ENCODE data around the gene APOLD1.
A peak's percentile ranks its signal among the peaks of the same experiment; 100 is the strongest.
"Not testable (repeated sequence)": the region's sequence is repeated elsewhere in the genome, so short reads cannot be mapped to it uniquely, and the experiment has no call there.

APOLD1 gene

DNA sequence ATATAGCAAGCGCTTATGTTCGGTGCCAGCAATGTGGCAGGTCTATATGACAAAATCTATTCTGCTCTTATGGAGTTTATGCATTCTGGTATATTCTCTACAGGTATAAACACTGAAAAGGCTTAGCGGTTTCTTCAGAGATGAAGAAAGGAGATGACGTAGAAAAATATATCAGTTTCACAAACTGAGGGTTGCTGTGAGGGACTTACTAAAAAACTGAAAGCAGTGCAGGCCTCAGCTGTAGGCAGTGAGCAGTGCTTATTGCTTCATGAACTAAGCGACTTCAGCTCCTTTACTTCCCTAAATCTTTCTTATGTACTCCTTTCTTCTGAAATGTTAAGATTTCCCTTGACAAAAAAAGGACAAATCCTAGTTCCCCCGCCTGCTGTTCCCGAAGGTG is 32.2 kb downstream of the APOLD1 start:
- no peaks in the 10 kb centered on the region for H3K9me3 ChIP-seq (ENCODE audit: control insufficient read depth in 5 of 5, low read length in 5 of 5)
- H3K4me1 ChIP-seq (ENCODE audit: control insufficient read depth in 5 of 5, insufficient read depth in 5 of 5, low read length in 5 of 5) = peaks cover 8 to 36% (median 23%) of the 10 kb centered on the region in 5 donors
- no peak overlapping the region for H3K27ac ChIP-seq (ENCODE audit: low read depth, low read length)
- H3K36me3 ChIP-seq (ENCODE audit: control insufficient read depth in 5 of 5, insufficient read depth in 5 of 5, low read length in 5 of 5) = peaks cover 15 to 23% (median 19%) of the 10 kb centered on the region in 5 donors
- no peak overlapping the region for H3K9ac ChIP-seq (ENCODE audit: low read length in 5 of 5)
- no peak overlapping the region for H3K4me3 ChIP-seq (ENCODE audit: low read depth in 1 of 5, low read length in 5 of 5)
- H3K27me3 ChIP-seq (ENCODE audit: control insufficient read depth in 5 of 5, insufficient read depth in 4 of 5, low read length in 5 of 5) = no peaks in the 10 kb centered on the region

DNA sequence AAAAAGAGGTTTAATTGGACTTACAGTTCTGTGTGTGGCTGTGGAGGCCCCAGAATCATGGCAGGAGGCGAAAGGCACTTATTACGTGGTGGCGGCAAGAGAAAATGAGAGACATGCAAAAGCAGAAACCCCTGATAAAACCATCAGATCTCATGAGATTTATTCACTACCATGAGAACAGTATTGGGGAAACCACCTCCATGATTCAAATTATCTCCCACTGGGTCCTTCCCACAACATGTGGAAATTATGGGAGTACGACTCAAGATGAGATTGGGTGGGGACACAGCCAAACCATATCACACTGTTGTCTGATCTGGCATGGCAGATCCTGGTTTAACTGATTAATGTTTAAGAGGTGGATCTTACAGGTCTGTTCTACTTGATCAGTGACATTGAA is 33.2 kb downstream of the APOLD1 start:
- Histone ChIP-seq H3K27me3 (ENCODE audit: control insufficient read depth in 5 of 5, insufficient read depth in 4 of 5, low read length in 5 of 5) (no peaks in the 10 kb centered on the region), H3K9me3 (ENCODE audit: control insufficient read depth in 5 of 5, low read length in 5 of 5) (no peaks in the 10 kb centered on the region), H3K9ac (ENCODE audit: low read length in 5 of 5) (no peak overlapping the region), H3K36me3 (ENCODE audit: control insufficient read depth in 5 of 5, insufficient read depth in 5 of 5, low read length in 5 of 5) (peaks cover 25 to 34% (median 30%) of the 10 kb centered on the region in 5 donors), H3K4me1 (ENCODE audit: control insufficient read depth in 5 of 5, insufficient read depth in 5 of 5, low read length in 5 of 5) (peaks cover 7 to 31% (median 15%) of the 10 kb centered on the region in 5 donors), H3K27ac (ENCODE audit: low read depth, low read length) (peak overlapping the region; percentile 38), H3K4me3 (ENCODE audit: low read depth in 1 of 5, low read length in 5 of 5) (no peak overlapping the region)

DNA sequence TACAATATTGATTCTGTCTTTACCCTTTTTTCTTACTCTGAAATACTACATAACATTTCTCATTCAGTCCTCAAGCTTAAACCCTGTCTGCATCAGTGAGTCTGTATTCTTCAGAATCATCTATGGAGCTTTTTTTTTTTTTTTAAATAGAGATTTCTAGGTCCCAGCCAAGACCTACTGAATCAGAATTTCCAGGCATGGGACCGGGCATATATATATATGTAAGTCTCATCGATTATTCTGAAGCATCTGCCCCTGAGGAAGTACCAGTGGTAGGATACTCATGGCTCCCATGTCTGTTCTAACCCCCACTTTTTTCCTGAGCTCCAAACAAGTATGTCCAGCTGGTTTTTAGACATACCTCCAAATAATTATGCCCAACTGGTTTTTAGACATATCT is 33.8 kb downstream of the APOLD1 start:
- H3K4me3 ChIP-seq (ENCODE audit: low read depth in 1 of 5, low read length in 5 of 5) = no peak overlapping the region
- peaks cover 4 to 26% (median 10%) of the 10 kb centered on the region in 5 donors for H3K4me1 ChIP-seq (ENCODE audit: control insufficient read depth in 5 of 5, insufficient read depth in 5 of 5, low read length in 5 of 5)
- H3K27ac ChIP-seq (ENCODE audit: low read depth, low read length) = peak overlapping the region; percentile 38
- H3K9ac ChIP-seq (ENCODE audit: low read length in 5 of 5) = peak overlapping the region in 1 of 5 donors; percentile 35
- H3K36me3 ChIP-seq (ENCODE audit: control insufficient read depth in 5 of 5, insufficient read depth in 5 of 5, low read length in 5 of 5) = peaks cover 30 to 39% (median 33%) of the 10 kb centered on the region in 5 donors
- H3K27me3 ChIP-seq (ENCODE audit: control insufficient read depth in 5 of 5, insufficient read depth in 4 of 5, low read length in 5 of 5) = no peaks in the 10 kb centered on the region
- H3K9me3 ChIP-seq (ENCODE audit: control insufficient read depth in 5 of 5, low read length in 5 of 5) = no peaks in the 10 kb centered on the region

DNA sequence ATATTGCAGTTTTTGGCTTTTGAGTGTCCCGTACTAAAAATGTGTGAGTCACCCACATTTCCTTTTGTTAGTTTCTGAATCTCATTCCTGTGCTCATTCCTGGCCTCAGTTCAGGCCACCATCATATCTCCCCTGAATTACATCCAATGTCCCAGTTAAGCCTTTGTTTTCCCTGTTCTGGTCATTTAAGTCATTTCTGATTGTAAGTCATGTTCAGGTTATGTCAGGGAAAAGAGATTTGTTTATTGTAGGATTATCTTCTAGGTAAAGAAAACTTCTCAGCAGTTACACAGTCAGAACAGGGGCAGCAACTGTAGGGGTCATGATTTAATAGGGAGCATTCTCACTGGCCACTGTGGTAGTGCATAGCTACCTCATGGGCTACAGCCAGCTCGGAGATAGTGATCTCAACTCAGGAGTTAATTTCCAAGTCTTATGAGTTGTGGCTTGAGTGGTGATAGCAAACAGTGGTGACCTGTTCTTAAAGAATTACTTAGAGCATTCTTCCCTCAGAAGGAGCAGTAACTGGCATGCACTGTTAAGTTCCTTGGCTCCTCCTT is 34.4 kb downstream of the APOLD1 start:
- H3K27me3 ChIP-seq (ENCODE audit: control insufficient read depth in 5 of 5, insufficient read depth in 4 of 5, low read length in 5 of 5) = no peaks in the 10 kb centered on the region
- H3K9me3 ChIP-seq (ENCODE audit: control insufficient read depth in 5 of 5, low read length in 5 of 5) = no peaks in the 10 kb centered on the region
- H3K4me1 ChIP-seq (ENCODE audit: control insufficient read depth in 5 of 5, insufficient read depth in 5 of 5, low read length in 5 of 5) = peaks cover 2 to 23% (median 7%) of the 10 kb centered on the region in 5 donors
- H3K9ac ChIP-seq (ENCODE audit: low read length in 5 of 5) = peak overlapping the region in 1 of 5 donors; percentile 35
- no peak overlapping the region for H3K4me3 ChIP-seq (ENCODE audit: low read depth in 1 of 5, low read length in 5 of 5)
- H3K27ac ChIP-seq (ENCODE audit: low read depth, low read length) = peak overlapping the region; percentile 38
- peaks cover 36 to 45% (median 39%) of the 10 kb centered on the region in 5 donors for H3K36me3 ChIP-seq (ENCODE audit: control insufficient read depth in 5 of 5, insufficient read depth in 5 of 5, low read length in 5 of 5)

DNA sequence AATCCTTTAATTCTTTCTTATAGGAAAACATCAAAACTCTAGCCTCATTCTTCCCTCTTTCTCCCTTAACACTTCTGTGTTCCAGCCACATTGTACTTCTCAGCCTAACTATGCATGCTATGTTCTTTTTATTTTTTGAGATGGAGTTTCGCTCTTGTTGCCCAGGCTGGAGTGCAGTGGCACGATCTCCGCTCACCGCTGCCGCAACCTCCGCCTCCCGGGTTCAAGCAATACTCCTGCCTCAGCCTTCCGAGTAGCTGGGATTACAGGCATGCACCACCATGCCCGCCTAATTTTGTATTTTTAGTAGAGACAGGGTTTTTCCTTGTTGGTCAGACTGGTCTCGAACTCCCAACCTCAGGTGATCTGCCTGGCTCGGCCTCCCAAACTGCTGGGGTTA is 34.9 kb downstream of the APOLD1 start:
- H3K27me3 ChIP-seq (ENCODE audit: control insufficient read depth in 5 of 5, insufficient read depth in 4 of 5, low read length in 5 of 5); H3K9ac ChIP-seq (ENCODE audit: low read length in 5 of 5); H3K4me3 ChIP-seq (ENCODE audit: low read depth in 1 of 5, low read length in 5 of 5); H3K27ac ChIP-seq (ENCODE audit: low read depth, low read length); H3K9me3 ChIP-seq (ENCODE audit: control insufficient read depth in 5 of 5, low read length in 5 of 5): not testable (repeated sequence)
- Histone ChIP-seq H3K4me1 (ENCODE audit: control insufficient read depth in 5 of 5, insufficient read depth in 5 of 5, low read length in 5 of 5) (peaks cover 2 to 23% (median 7%) of the 10 kb centered on the region in 5 donors), H3K36me3 (ENCODE audit: control insufficient read depth in 5 of 5, insufficient read depth in 5 of 5, low read length in 5 of 5) (peaks cover 36 to 51% (median 43%) of the 10 kb centered on the region in 5 donors)

DNA sequence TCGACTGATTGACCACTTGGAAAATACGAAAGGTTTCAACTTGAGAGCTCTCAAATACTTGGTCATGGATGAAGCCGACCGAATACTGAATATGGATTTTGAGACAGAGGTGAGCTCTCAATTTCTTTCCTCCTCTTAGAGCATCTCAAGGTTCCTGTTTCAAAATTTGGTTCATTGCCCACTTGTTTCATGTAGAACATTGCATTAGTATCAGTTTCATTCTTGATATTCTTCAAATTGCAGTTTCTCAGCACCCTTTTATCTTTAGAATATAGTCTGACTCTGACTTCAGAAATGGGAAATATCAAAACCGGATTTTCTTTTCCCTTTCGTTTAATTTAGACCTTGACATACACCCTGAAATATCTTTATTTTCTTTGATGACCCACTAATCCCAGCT is 36.5 kb downstream of the APOLD1 start:
- Histone ChIP-seq H3K36me3 (ENCODE audit: control insufficient read depth in 5 of 5, insufficient read depth in 5 of 5, low read length in 5 of 5) (peaks cover 46 to 67% (median 57%) of the 10 kb centered on the region in 5 donors), H3K9ac (ENCODE audit: low read length in 5 of 5) (no peak overlapping the region), H3K27ac (ENCODE audit: low read depth, low read length) (no peak overlapping the region), H3K27me3 (ENCODE audit: control insufficient read depth in 5 of 5, insufficient read depth in 4 of 5, low read length in 5 of 5) (no peaks in the 10 kb centered on the region), H3K4me3 (ENCODE audit: low read depth in 1 of 5, low read length in 5 of 5) (no peak overlapping the region), H3K9me3 (ENCODE audit: control insufficient read depth in 5 of 5, low read length in 5 of 5) (no peaks in the 10 kb centered on the region), H3K4me1 (ENCODE audit: control insufficient read depth in 5 of 5, insufficient read depth in 5 of 5, low read length in 5 of 5) (peaks cover 2 to 15% (median 4%) of the 10 kb centered on the region in 5 donors)

DNA sequence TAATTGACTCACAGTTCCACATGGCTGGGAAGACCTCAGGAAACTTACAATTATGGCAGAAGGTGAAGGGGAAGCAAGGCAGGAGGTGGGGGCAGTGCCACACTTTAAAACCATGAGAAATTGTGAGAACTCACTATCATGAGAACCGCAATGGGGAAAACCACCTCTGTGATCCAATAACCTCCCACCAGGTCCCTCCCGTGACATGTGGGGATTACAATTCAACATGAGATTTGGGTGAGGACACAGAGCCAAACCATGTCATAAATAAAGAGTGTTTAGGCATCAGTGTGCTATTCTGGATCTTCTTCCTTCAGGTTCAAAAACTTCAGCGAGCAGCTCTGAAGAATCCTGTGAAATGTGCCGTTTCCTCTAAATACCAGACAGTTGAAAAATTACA is 37.4 kb downstream of the APOLD1 start:
- Histone ChIP-seq H3K9me3 (ENCODE audit: control insufficient read depth in 5 of 5, low read length in 5 of 5) (no peaks in the 10 kb centered on the region), H3K27ac (ENCODE audit: low read depth, low read length) (no peak overlapping the region), H3K27me3 (ENCODE audit: control insufficient read depth in 5 of 5, insufficient read depth in 4 of 5, low read length in 5 of 5) (no peaks in the 10 kb centered on the region), H3K36me3 (ENCODE audit: control insufficient read depth in 5 of 5, insufficient read depth in 5 of 5, low read length in 5 of 5) (peaks cover 53 to 76% (median 65%) of the 10 kb centered on the region in 5 donors), H3K4me3 (ENCODE audit: low read depth in 1 of 5, low read length in 5 of 5) (no peak overlapping the region), H3K4me1 (ENCODE audit: control insufficient read depth in 5 of 5, insufficient read depth in 5 of 5, low read length in 5 of 5) (peaks cover 2 to 12% (median 4%) of the 10 kb centered on the region in 5 donors), H3K9ac (ENCODE audit: low read length in 5 of 5) (no peak overlapping the region)

DNA sequence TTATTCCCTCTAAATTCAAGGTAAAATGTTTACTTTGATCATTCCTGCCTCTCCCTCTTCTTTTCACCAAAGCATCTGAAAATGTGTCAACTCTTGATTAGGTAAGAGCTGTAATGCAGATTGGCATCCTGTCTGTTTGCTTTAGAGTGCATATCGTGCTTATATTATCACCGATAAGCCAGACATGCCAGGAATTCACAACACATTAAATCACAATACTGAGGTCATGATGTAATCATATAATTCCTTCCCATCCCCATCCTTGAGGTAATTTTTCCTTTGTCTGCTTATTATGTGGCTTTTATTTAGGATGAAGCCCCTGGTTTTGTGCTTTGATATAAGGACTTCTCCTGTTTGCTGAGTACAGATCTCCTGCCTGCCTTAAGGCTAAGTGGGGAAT is 37.8 kb downstream of the APOLD1 start:
- H3K4me3 ChIP-seq (ENCODE audit: low read depth in 1 of 5, low read length in 5 of 5) = no peak overlapping the region
- H3K27ac ChIP-seq (ENCODE audit: low read depth, low read length) = no peak overlapping the region
- H3K4me1 ChIP-seq (ENCODE audit: control insufficient read depth in 5 of 5, insufficient read depth in 5 of 5, low read length in 5 of 5) = peaks cover 2 to 12% (median 4%) of the 10 kb centered on the region in 5 donors
- no peaks in the 10 kb centered on the region for H3K27me3 ChIP-seq (ENCODE audit: control insufficient read depth in 5 of 5, insufficient read depth in 4 of 5, low read length in 5 of 5)
- H3K9me3 ChIP-seq (ENCODE audit: control insufficient read depth in 5 of 5, low read length in 5 of 5) = no peaks in the 10 kb centered on the region
- no peak overlapping the region for H3K9ac ChIP-seq (ENCODE audit: low read length in 5 of 5)
- peaks cover 54 to 80% (median 68%) of the 10 kb centered on the region in 5 donors for H3K36me3 ChIP-seq (ENCODE audit: control insufficient read depth in 5 of 5, insufficient read depth in 5 of 5, low read length in 5 of 5)

DNA sequence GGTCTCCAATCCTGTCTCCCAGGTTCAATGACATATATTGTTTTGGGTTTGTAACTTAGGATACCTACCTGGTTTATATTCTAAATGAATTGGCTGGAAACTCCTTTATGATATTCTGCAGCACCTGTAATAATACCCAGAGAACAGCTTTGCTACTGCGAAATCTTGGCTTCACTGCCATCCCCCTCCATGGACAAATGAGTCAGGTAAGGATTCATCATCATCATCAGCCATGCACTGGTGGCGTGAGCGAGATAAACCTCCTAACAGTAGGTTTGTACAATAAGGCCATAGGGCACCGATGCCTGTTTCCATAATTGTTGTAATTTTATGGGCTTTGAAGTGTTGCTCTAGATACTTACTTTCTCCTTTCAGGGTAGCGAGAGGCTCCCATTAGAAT is 38.4 kb downstream of the APOLD1 start:
- H3K27ac ChIP-seq (ENCODE audit: low read depth, low read length) = no peak overlapping the region

DNA sequence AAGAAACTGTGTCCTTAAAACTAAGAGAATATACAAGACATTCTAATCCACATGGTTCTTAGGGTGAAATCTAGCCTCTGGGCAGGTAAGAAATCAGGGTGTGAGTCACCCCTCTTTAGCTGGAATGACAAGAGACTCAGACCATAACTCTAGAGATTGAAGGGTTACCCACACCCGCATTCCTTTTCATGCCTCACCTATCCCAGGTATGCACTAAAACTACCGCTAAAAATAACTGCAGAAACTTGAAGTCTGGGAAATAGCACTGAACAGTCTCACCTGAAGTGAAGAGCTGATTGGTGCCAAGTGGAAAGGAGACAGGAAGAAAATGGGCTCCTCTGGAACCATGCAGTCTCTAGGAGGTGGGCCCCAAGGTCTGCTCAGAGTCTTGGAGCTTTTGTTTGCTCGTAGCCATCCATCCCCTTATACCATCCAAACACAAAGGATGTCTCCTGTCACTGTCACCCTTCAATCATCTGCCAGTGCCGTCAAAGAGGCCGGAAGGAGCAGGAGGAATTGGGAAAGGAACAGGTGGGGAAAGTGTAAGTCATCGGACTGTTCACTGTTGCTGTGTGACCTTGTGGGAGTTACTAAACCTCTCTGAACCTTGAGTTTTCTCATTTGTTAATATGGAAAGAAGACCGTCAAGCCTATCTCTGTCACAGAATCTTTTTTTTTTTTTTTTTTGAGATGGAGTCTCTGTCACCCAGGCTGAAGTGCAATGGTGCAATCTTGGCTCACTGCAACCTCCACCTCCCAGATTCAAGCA is 50.1 kb downstream of the APOLD1 start:
- H3K9me3 ChIP-seq (ENCODE audit: control insufficient read depth in 5 of 5, low read length in 5 of 5) = no peaks in the 10 kb centered on the region
- peaks cover 6 to 27% (median 19%) of the 10 kb centered on the region in 5 donors for H3K36me3 ChIP-seq (ENCODE audit: control insufficient read depth in 5 of 5, insufficient read depth in 5 of 5, low read length in 5 of 5)
- H3K4me3 ChIP-seq (ENCODE audit: low read depth in 1 of 5, low read length in 5 of 5) = no peak overlapping the region
- H3K9ac ChIP-seq (ENCODE audit: low read length in 5 of 5) = no peak overlapping the region
- H3K27ac ChIP-seq (ENCODE audit: low read depth, low read length) = no peak overlapping the region
- no peaks in the 10 kb centered on the region for H3K27me3 ChIP-seq (ENCODE audit: control insufficient read depth in 5 of 5, insufficient read depth in 4 of 5, low read length in 5 of 5)
- H3K4me1 ChIP-seq (ENCODE audit: control insufficient read depth in 5 of 5, insufficient read depth in 5 of 5, low read length in 5 of 5) = peaks cover 0 to 16% (median 16%) of the 10 kb centered on the region in 5 donors

More for the DNA sequence above, 38.4 kb downstream of the APOLD1 start:
- no peak overlapping the region for H3K9ac ChIP-seq (ENCODE audit: low read length in 5 of 5)
- no peaks in the 10 kb centered on the region for H3K9me3 ChIP-seq (ENCODE audit: control insufficient read depth in 5 of 5, low read length in 5 of 5)
- no peak overlapping the region for H3K4me3 ChIP-seq (ENCODE audit: low read depth in 1 of 5, low read length in 5 of 5)
- peaks cover 2 to 12% (median 4%) of the 10 kb centered on the region in 5 donors for H3K4me1 ChIP-seq (ENCODE audit: control insufficient read depth in 5 of 5, insufficient read depth in 5 of 5, low read length in 5 of 5)
- H3K27me3 ChIP-seq (ENCODE audit: control insufficient read depth in 5 of 5, insufficient read depth in 4 of 5, low read length in 5 of 5) = no peaks in the 10 kb centered on the region
- peaks cover 59 to 85% (median 74%) of the 10 kb centered on the region in 5 donors for H3K36me3 ChIP-seq (ENCODE audit: control insufficient read depth in 5 of 5, insufficient read depth in 5 of 5, low read length in 5 of 5)
